Chondrocyte (in vitro differentiated cells): ENCODE measurements around the gene SLC9A5. TPM values are rescaled to one million over a fixed set of nuclear protein-coding genes. Genes with fewer than 3 reads are reported as not detected.
A peak's percentile ranks its signal among the peaks of the same experiment; 100 is the strongest.

ENCODE experiments used
- DNase-seq: peaks from one replicate; pipeline ENCODE4 v3.0.0; 2021; ENCODE audit warnings: mixed read lengths, low spot score
- H3K27ac Mint-ChIP-seq: one replicate; pipeline ENCODE4 v1.8.0; 2021; ENCODE audit warnings: mild to moderate bottlenecking, moderate library complexity, mixed read lengths; ENCODE audit not compliant: unreplicated experiment
- H3K27me3 Mint-ChIP-seq: 2 replicates; pipeline ENCODE4 v1.8.0; 2021; ENCODE audit warnings: low read depth, mixed read lengths
- H3K36me3 Mint-ChIP-seq: 2 replicates; pipeline ENCODE4 v1.8.0; 2021; ENCODE audit warnings: low read depth, mixed read lengths
- H3K4me1 Mint-ChIP-seq: 2 replicates; pipeline ENCODE4 v1.8.0; 2021; ENCODE audit warnings: low read depth, mild to moderate bottlenecking, mixed read lengths
- H3K4me3 Mint-ChIP-seq: one replicate; pipeline ENCODE4 v1.8.0; 2021; ENCODE audit warnings: mild to moderate bottlenecking, moderate library complexity, mixed read lengths; ENCODE audit not compliant: unreplicated experiment
- H3K9me3 Mint-ChIP-seq: 2 replicates; pipeline ENCODE4 v1.8.0; 2021; ENCODE audit warnings: low read depth, mixed read lengths
- total RNA-seq: library from RNA; stranded (reverse); gene quantifications from 3 replicates; pipeline ENCODE4 v1.2.1, GENCODE V29; 2021
- TF ChIP-seq, protein P1 (sequence below): fragments of 200-600 bp; sonication (generic); IDR thresholded peaks from 2 replicates; pipeline ENCODE4 v1.5.0; 2021; ENCODE audit warnings: antibody characterized with exemption, mild to moderate bottlenecking, moderate library complexity

Gene SLC9A5
- total RNA-seq, 1 donor from 2014 or later: 3.0 TPM

DNA sequence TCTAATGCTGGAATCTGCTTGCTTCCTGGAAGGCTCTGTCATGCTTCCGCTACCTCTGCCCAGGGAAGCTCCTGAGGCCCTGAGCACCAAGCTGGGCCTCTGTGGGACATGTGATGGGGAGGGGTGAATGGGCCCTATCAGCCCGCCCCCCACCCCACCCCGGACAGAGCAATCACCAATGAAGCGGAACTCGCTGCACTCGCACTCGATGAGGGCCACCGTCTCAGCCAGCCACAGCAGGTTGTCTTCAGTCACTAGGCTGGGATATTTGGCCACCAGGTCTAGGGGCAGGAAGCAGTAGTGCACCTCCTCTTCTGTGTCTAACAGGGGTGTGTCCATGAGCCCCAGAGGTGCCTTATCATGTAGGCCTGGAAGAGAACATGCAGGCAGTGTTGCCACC is 54.2 kb downstream of the SLC9A5 start:
- DNase-seq: peak; percentile 41
- H3K9me3 Mint-ChIP-seq: no peaks in the 10 kb centered on the region
- H3K27me3 Mint-ChIP-seq: no peaks in the 10 kb centered on the region
- TF ChIP-seq, protein P1, sequence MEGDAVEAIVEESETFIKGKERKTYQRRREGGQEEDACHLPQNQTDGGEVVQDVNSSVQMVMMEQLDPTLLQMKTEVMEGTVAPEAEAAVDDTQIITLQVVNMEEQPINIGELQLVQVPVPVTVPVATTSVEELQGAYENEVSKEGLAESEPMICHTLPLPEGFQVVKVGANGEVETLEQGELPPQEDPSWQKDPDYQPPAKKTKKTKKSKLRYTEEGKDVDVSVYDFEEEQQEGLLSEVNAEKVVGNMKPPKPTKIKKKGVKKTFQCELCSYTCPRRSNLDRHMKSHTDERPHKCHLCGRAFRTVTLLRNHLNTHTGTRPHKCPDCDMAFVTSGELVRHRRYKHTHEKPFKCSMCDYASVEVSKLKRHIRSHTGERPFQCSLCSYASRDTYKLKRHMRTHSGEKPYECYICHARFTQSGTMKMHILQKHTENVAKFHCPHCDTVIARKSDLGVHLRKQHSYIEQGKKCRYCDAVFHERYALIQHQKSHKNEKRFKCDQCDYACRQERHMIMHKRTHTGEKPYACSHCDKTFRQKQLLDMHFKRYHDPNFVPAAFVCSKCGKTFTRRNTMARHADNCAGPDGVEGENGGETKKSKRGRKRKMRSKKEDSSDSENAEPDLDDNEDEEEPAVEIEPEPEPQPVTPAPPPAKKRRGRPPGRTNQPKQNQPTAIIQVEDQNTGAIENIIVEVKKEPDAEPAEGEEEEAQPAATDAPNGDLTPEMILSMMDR: no peak
- H3K4me1 Mint-ChIP-seq: peaks cover 27% of the 10 kb centered on the region
- H3K36me3 Mint-ChIP-seq: no peaks in the 10 kb centered on the region
- H3K4me3 Mint-ChIP-seq: no peak overlapping the region
- H3K27ac Mint-ChIP-seq: no peak overlapping the region

DNA sequence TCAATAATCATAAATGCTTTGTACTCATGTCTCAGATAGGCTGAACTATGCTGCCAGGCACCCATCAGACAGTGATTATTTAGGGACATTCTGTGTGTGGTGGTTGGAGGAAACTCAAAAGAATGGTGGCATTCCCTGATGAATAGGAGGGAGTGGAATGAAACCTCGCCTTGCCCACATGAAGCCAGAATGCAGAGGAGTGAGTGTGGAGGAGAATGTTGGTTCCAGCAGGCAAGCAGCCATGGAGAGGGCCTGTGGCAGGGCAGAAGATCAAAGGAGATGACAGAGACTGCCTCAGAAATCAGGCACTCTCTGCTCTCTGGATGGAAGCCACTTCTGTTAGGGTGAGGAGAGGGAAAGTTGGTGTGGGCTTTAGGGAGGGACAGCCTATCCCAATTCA is 55.2 kb downstream of the SLC9A5 start:
- peaks cover 27% of the 10 kb centered on the region for H3K4me1 Mint-ChIP-seq
- no peak for DNase-seq
- TF ChIP-seq, protein P1: no peak
- no peaks in the 10 kb centered on the region for H3K27me3 Mint-ChIP-seq
- no peak overlapping the region for H3K27ac Mint-ChIP-seq
- no peaks in the 10 kb centered on the region for H3K36me3 Mint-ChIP-seq
- no peaks in the 10 kb centered on the region for H3K9me3 Mint-ChIP-seq
- no peak overlapping the region for H3K4me3 Mint-ChIP-seq

DNA sequence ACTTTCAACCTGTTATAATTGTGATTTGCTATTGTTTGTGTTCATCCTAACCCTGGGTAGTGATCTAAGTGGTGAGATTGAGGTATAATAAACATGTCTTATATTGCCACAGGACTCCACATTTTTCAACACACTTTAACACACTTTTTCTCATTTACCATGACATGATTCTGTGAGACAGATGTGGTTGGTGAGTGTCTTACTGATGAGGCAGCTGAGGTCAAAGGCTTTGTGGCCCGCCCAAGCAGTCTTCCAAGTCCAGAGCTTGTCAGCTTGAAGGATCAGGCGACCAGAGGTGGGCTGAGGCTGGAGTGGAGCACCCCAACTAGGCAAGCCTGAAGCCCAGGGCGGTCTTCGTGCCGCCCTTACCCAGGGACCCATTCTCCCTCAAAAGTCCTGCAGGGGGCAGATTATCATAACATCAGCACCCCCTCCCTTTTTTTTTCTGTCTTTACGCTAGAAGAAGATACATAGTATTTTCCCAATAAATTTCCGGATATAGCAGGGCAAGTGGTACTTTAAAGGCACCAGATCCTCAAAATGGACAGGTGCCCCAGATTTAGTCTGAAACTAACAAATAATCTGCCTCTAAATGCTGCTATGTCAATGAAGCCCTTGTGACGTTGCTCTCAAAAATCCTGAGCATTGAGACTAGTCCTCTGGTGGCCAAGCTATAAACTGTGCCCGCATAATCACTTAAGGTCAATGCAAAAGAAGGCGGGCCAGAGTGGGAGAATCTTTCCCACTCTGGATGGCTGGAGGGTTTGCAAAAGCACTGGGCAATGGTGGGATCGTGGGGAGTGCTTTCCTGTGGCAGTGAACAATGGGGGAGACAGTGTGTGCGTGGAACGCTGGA is 56.7 kb downstream of the SLC9A5 start:
- H3K27me3 Mint-ChIP-seq: no peaks in the 10 kb centered on the region
- H3K9me3 Mint-ChIP-seq: no peaks in the 10 kb centered on the region
- TF ChIP-seq, protein P1: no peak
- no peak overlapping the region for H3K27ac Mint-ChIP-seq
- no peak overlapping the region for H3K4me3 Mint-ChIP-seq
- peak; percentile 49 for DNase-seq
- H3K36me3 Mint-ChIP-seq: no peaks in the 10 kb centered on the region
- peaks cover 30% of the 10 kb centered on the region for H3K4me1 Mint-ChIP-seq

DNA sequence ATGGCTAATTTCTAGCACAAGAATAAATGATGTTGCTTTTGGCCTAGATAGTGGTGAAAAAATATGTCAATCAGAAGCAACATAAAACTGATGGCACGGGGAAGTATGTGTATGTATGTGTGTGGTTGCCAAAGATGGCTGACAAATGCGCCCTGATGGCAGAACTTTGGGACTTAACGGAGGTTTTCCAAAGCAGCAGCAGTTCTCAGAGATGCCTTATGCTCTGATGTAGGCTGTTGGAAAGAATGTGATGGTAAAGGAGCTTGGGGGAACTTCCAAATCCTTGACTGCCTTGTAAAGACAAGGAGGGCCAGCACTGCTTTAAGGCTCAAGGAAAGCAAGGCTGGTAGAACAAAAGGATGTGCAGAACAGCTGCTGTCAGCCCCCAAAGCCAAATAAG is 61.8 kb downstream of the SLC9A5 start:
- Mint-ChIP-seq H3K27me3 (no peaks in the 10 kb centered on the region), H3K27ac (no peak overlapping the region), H3K36me3 (no peaks in the 10 kb centered on the region), H3K4me3 (no peak overlapping the region), H3K4me1 (peaks cover 20% of the 10 kb centered on the region), H3K9me3 (no peaks in the 10 kb centered on the region)
- TF ChIP-seq, protein P1: no peak
- no peak for DNase-seq

DNA sequence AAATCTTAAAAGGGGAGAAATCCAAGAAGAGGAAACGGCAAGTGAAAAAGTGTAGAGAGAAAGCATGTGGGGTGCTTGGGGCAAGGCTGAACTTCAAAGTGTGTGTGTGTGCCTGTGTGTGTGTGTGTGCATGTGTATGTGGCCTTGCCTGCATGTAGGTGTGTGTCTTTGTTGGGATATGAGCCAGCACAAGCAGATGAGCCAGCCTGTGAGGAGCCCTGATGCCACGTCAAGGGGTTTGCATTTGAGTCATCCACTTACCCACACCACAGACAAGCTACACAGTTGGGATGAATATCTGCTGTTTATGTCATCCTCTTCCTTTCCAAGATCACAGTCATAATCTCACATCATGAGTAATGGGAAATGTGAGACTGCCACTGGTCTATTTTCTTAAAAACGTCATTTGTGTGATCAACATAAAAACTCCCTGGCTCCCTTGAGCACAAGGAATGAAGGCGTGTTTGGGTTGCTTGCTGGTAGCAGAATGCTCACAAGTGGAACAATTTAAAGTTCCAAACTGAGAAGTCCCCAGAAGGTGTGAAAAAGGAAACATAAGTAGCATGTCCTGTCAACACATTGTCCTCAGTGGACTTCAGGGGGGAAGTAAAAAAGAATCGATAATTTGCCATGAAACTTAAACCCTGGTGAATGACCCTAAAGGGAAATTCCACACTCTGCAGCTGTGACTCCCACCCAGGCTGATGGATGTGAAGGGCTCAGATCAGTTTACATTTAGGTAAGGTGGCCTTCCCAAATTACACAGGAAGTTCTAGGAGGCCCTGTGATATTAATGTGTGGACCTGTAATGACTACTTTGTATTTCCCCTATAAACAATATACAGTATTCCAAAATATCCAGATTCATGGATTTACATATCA is 63.1 kb downstream of the SLC9A5 start:
- H3K27ac Mint-ChIP-seq: peak overlapping the region; percentile 93
- TF ChIP-seq, protein P1: no peak
- H3K36me3 Mint-ChIP-seq: no peaks in the 10 kb centered on the region
- H3K27me3 Mint-ChIP-seq: no peaks in the 10 kb centered on the region
- H3K9me3 Mint-ChIP-seq: no peaks in the 10 kb centered on the region
- no peak overlapping the region for H3K4me3 Mint-ChIP-seq
- H3K4me1 Mint-ChIP-seq: peaks cover 20% of the 10 kb centered on the region
- DNase-seq: no peak
